ENCODE results near the gene CLEC10A.

The CLEC10A gene

DNA sequence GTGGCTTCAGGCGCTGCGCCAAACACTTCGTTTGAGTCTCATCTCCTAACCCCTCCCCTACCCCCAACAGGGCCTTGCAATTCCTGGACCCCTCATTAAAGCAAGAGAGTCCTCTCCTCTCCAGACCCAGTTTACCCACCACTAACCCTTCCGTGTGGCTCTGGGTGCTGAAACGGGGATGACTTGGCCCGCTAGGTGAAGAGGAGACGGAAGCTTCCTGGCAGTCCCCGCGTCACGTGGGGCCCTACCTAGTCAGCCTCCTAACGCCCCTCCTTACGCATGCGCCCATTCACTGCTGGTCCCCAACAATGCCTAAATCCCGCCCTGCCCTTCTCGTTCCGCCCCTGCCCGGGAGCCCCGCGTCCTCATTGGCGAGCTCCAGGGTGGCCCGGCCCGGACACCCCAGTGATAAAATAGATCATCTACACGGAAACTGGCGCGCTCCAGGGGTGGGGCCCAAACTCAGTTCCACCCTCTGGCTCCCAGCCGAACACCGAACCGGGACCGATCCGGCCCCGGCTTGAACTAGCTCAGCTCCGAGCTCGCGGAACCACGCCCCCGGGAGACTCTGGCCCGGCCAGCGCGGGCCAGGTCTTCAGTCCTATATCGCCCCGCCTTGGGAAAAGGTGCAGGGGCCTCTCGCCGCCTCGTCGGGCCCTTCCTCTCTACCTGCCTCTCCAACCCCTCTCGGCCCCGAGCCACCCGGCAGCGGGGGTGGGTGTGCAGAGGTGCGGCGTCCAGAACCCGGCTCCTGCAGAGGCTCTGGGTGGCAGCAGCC is 44.3 kb downstream of the CLEC10A start, which contains the start of gene SLC16A13:
TSS of gene SLC16A13 (plus strand) at position 425 of the 778 bp plus-strand sequence. CDS start 368 bp downstream, outside the sequence.
- DNase-seq: peak; percentile 90 to 91

DNA sequence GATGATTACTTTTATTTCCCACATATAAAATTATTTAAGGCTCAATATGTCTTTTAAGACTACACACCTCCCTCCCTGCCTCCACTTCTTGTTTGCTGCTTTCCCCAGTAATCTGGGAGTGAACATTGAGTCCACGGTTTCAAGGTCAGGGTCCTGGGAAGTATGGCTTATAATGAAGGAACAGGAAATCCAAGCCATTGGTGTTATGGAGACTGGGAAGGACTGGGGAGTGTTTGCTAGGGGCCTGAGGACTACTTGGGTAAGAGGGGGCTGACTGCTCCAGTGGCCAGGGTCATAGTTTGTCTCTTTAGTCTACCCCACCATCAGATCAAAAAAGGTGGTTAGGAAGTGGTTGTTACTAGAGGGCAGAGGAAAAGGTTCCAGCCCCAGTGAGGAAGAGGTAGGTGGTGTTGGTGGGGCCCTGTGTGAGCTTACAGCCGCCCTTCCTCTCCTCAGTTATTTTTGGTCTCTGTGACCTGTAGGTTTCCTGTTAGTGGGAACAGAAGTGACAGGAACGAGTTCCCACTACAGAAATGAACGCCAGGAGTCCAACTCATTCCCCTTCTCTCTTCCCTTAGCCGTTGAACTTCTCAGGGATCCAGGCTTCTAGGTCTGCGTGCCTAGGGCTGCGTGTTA is 45.0 kb downstream of the CLEC10A start:
- DNase-seq: no peak

DNA sequence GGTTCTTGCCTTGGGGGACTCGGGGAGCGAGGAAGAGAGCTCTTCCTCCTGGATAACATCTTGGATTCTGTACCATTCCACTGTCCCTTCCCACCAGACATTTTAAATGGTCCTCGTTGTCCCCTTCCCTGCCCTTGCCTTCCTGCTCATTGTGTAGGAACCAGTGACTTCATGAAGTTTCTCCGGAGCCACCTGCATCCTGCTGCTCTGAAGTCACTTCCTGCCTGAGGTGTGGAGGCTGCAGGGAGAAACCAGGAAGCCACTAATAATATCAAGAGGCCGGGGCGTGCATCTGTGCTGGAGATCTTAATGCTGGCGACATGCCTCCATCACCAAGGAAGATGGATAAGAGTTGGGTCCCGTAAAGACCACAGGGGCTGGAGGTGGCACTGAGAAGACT is 50.4 kb downstream of the CLEC10A start:
- no peak for DNase-seq

DNA sequence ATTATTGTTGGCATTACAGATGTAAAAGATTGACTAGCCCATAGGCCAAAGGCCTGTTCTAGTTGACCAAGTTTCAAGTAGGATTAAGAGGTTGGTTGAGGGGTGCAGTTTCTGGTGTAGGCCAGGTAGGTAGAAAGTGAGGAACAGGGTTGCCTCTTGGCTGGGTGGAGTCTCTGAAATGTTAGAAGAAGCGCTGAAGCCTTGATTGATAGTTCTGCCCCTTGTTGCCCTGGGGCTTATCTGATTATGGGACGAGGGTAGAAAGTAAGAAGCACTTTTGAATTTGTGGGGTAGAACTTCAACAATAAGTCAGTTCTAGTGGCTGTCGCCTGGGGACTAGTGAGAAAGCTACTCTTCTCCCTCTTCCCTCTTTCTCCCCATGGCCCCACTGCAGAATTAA is 51.0 kb downstream of the CLEC10A start:
- no peak for DNase-seq

DNA sequence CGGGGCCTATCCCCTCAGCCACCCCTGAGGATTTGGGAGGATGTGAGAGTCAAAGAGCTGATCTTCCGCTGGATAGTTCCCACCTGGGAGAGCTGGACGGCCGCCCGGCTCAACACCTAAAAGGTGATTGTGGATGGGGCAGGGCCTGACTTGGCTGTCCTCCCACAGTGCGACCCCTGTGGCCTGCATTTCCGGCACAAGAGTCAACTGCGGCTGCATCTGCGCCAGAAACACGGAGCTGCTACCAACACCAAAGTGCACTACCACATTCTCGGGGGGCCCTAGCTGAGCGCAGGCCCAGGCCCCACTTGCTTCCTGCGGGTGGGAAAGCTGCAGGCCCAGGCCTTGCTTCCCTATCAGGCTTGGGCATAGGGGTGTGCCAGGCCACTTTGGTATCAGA is 52.7 kb downstream of the CLEC10A start:
- DNase-seq: no peak

DNA sequence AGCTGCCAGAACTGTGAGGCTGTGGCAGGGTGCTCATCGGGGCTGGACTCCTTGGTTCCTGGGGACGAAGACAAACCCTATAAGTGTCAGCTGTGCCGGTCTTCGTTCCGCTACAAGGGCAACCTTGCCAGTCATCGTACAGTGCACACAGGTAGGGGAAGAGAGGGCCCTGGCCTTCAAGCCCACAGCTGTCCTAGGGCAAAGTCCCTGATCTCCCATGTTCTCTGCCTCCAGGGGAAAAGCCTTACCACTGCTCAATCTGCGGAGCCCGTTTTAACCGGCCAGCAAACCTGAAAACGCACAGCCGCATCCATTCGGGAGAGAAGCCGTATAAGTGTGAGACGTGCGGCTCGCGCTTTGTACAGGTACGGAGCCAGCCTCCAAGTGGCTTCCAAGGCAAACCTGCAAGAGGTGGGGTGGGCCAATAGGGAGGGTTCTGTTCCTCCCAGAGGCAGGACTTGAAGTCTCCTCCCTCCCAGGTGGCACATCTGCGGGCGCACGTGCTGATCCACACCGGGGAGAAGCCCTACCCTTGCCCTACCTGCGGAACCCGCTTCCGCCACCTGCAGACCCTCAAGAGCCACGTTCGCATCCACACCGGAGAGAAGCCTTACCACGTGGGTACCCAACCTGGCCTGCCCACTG is 53.5 kb downstream of the CLEC10A start:
- DNase-seq: no peak

DNA sequence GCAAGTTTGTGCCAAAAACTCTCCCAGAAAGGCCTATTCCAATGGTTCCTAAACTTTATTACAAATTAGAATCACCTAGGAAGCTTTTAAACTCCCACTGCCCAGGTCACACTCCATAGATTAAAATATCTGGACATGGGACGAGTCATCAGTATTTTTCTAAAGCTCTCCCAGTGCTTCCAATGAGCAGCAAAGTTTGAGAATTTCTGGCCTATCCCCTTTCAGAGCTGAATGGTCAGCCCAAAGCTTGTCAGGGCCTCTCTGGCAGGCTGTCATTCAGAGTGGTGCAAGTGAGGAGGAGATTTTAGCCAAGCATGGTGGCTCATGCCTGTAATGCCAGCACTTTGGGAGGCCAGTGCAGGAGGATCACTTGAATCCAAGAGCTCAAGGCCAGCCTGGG is 54.8 kb downstream of the CLEC10A start:
- no peak for DNase-seq

All from NCI-H1930 (cell line).